22Rv1 (cell line): ENCODE data around the gene STAM2.

Source experiments
- H3K27ac ChIP-seq: fragments of 450-650 bp; 2 replicates; pipeline ENCODE4 v1.5.1; 2017
- CTCF ChIP-seq: fragments of 450-650 bp; IDR thresholded peaks from 2 replicates; pipeline ENCODE4 v1.5.1; 2017; ENCODE audit warnings: mild to moderate bottlenecking
- ZFX ChIP-seq: fragments of 450-650 bp; IDR thresholded peaks from 2 replicates; pipeline ENCODE4 v1.6.1; 2017; ENCODE audit warnings: antibody characterized with exemption, borderline replicate concordance

STAM2 gene

GRCh38 chr2:152098496-152099366 is 76.8 kb downstream of the STAM2 start, which contains the start of gene CACNB4:
CACNB4 (minus strand) TSS chr2:152099044.
- no peak within 1 kb of the TSS; the same call in 1 of the 2 replicates for H3K27ac ChIP-seq
- TF ChIP-seq ZFX (no peak), CTCF (no peak)

GRCh38 chr2:152097801-152098495 is 77.6 kb downstream of the STAM2 start:
- H3K27ac ChIP-seq = no peak overlapping the region; the same call in 1 of the 2 replicates
- no peak for TF ChIP-seq CTCF
- no peak for TF ChIP-seq ZFX

- no peak overlapping the region; the same call in 1 of the 2 replicates for H3K27ac ChIP-seq
- TF ChIP-seq ZFX (no peak), CTCF (no peak)
These were observed 78.2 kb downstream of the STAM2 start for GRCh38 chr2:152097290-152097800.

GRCh38 chr2:152095146-152095545 is 80.4 kb downstream of the STAM2 start:
- no peak for TF ChIP-seq CTCF
- no peak for TF ChIP-seq ZFX
- no peak overlapping the region for H3K27ac ChIP-seq

GRCh38 chr2:152094014-152094413 is 81.5 kb downstream of the STAM2 start:
- H3K27ac ChIP-seq = no peak overlapping the region
- TF ChIP-seq ZFX (no peak), CTCF (no peak)

GRCh38 chr2:152093464-152093863 is 82.1 kb downstream of the STAM2 start:
- no peak overlapping the region for H3K27ac ChIP-seq
- no peak for TF ChIP-seq CTCF
